Stimulated activated CD4-positive, alpha-beta T cell treated with anti-CD3 and anti-CD28 coated beads, Interleukin-12 subunit alpha, Interleukin-12 subunit beta, amount 100 ng/mL, for 4 hours (primary cell): ENCODE results near the gene PARL.

ENCODE experiments used
- DNase-seq: peaks from one replicate; pipeline ENCODE4 v3.0.0-alpha.2; 2020

PARL gene

DNA sequence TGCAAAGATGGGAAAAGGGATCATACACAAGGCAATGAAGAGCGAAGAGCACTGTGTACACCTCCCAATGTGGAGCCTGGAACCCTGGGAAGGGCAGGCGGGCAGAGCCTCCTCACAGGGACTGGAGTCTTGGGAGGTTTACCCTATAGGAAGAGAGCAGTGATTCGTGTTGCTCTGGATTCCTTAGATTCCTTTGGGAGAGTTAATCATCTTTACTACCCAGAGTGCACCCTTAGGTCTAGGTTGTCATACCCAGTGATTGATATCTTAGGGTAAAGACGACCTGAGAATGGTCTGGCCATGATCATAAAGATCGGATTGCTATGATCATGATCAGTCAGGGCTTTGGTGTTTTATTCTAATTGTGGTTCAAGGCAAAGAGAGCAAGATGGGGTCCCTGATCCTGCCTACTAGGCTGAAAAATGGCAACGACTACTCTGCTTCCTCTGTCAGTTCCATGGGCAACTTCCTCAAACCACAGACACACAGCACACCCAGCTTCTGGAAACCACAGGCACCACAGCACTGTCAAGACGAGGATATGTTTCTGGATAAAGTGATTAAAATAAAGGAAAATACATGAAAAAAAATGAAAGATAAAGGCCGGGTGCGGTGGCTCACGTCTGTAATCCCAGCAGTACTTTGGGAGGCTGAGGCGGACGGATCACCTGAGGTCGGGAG lies 38.9 kb downstream of the PARL start:
- DNase-seq: no peak

DNA sequence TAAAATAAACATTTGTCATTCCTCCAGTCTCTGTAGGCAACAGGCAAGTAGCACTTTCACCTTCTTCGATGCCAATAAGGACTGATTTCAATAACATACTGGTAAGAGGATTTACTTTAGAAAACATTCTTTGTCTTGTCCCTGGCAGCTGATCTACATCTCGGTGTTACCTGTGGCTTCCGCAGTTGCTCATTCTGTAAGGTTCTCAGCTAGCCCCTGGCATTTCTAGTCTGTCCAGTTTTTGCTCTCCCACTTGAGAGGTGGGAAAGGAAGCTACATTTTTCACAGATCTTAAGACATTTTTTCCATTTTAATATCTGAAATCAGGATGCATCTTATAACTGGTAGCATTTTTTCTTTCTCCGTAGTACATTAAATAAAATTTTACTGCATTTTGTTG lies 39.6 kb downstream of the PARL start:
- DNase-seq: no peak

DNA sequence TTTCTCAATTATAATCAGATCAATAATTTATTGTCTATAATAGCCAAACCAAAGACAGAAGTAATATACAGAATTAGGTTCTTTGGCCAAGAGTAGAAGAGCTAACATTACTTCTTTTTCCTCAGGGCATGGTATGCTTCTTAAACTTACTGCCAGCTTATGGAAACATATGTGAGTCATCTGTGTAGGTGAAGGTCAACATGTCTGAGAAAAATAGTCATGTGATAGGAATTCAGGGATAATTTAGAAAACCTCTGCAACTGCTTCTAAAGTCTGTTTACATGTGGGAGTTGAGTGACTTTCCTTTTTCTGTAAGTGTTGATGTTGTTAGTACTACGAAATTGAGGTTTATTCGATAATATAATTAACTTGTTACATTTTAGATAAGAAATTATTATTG lies 40.1 kb downstream of the PARL start:
- no peak for DNase-seq

DNA sequence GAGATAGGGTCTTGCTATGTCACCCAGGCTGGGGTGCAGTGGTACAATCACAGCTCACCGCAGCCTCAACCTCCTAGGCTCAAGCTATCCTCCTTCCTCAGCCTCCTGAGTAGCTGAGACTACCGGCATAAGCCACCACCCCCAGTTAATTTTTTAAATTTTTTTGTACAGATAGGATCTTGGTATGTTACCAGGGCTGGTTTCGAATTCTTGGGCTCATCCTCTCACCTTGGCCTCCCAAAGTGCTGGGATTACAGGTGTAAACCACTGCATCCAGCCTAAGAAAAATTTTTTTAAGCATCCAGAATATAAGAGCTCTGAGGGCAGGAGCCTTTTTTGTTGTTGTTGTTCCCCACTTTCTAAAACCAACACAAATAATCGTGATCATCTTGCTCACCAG lies 44.9 kb downstream of the PARL start:
- DNase-seq: no peak

DNA sequence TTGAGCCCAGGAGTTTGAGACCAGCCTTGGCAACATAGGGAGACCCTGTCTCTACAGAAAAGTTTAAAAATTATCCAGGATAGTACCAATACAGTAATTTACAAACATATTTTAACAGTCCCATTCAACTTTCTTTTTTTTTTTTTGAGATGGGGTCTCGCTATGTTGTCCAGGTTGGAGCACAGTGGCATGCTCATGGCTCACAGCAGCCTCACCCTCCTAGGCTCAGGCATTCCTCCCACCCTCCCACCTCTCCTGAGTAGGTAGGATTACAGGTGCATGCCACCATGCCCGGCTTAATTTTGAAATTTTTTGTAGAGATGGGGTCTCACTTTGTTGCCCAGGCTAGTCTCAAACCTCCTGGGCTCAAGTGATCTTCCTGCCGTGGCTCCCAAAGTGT lies 46.8 kb downstream of the PARL start:
- no peak for DNase-seq

DNA sequence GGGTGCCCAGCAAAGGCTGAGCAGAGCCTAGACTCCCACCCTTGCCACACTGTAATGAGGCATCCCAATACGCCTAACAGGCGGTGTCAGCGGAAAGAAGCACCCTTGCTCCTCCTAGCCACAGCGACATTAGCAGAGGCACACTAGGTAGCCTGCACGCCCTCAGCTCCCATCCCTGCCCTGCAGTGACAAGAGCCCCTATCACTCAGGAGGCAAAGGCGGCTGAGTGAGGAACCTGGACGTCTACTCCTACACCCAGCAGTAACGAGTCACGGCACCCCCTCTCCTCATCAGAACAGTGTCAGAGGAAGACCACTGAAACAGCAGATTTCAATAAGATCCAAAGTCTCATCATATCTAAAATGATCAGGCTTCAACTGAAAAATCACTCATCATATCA lies 47.3 kb downstream of the PARL start:
- no peak for DNase-seq

DNA sequence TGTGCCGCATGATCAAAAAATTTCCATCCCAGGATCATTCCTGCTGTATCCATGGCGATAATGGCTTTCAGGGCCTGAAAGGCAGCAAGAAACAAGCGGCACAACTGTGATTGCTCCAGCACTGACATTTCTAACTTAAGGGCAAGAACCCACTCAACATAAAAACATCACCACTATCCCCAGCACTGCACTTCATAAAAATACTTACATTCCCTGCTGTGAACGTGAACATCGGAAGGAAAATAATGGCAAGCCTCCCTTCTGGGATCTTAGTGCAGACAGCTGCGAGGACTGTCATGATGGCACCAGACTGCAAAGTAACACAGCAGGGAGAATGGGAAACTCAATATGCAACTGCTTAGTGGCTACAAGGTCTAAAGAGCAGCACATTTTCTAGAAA lies 51.2 kb downstream of the PARL start:
- no peak for DNase-seq

DNA sequence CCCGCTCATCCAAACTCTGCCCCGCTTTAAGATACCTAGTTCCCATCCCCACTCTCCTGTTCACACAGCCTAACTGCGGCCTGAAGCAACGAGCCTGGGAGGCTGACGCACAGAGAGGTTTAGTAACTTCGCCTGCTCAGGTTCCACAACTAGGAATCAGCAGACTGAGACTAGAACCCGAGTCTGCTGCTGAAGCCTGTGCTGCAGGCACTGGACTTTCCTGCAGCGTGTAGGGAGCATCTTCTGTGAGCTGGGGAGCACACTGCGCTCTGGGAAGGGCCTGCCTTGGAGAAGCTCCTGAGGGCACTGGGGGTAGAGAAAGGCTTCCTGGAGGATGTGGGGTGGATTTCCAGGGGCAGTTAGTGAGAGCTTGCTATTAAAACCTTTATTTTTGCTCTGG lies 54.5 kb downstream of the PARL start:
- DNase-seq: no peak

DNA sequence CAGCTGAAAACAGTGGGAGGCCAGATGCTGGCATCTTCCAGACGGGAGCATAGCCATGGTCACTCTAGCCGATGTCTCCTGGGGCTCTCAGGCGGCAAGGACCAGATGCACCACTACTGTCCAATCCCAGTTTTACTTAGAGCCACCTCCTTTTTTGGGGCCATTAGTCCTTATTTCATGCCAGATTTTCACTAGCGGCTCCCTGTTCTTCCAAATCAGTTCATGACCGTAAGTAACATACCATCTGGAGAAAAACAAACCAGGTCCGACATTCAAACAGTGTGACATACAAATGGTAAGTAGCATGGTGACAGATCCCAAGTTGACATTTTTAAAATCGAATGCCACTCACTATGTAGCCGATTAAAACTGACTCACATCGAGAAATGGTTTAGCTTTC lies 55.2 kb downstream of the PARL start:
- DNase-seq: no peak

DNA sequence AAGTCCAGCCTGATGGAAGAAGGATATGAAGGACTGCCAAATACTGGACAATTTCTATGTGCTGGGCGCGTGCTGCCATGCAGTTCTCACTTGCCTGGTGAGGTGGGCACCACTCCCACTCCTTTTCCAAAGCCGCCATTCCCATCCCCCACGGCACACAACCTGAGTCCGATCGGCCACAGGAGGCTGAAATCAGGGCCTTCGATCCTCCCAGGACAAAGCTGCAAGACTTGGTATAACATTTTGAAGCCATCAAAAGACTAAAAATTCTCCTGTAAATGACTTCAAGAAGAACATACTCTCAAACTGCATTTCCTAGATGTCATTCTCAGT lies 56.2 kb downstream of the PARL start:
- no peak for DNase-seq

DNA sequence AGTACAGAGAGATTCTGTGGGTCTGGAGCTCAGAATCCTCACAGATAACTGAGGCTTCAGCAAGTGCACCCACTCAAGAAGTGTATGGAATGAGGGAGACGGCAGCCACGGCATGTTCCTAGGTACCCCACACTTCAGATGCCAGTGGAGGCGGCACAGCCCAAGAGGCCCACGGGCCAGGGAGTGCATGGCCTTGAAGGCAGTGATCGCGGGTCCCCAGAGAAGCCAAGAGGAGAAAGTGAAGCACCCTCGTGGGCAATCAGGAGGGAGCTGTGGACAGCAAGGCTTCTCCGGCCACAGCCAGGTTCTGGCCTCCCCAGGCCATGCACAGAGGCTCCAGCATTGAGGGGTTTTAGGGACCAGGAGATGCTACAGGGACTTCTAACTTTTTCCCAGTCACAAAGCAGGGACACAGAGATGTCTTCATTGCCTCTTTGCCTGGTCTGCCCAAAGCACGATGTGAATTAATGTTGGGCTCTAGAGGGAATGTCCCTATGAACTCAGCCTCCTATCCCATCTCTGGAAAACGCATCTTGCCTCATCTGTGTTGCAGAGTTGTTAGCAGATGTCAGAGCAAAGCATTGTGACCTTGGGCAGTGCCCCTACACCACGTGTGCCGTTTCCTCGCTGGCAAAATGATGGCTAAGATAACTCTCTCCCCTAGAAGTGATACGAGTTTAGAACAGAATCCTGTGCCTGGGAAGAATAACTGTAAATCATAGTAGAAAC lies 56.7 kb downstream of the PARL start:
- DNase-seq: no peak

DNA sequence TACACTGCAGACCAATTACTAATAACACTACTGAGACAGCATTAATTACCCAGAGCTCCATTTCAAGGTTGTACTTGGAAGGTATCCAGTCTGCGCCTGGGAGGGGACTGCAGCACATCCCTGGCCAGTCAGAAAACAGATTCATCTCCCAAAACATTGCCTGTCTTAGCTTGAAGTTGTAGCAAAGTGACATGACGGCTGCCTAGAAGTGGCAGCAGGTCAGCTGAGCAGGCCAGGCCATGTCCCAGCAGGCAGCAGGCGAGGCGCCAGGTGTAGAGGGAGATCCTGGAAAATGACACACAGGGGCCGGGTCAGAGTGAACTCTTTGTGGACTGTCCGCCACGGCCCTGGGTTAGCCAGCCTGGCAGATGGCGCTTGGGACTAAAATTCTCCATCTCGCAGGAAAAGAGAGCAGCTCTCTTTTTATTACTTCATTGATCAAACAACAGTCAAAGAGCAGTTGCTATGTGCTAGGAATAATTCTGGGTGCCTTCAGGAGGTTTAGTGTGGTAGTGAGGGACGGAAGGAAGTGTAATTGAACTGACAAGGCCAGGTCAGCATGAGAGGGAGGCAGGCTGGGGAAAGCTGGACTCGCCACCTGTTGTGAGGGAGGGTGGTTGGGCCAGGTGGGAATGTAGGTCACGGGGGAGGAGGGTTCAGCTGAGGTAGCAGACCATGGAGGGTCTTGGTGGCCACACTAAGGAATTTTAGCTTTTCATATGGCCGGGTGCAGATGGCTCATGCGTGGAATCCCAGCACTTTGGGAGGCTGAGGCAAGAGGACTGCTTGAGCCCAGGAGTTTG lies 58.0 kb downstream of the PARL start:
- DNase-seq: no peak

DNA sequence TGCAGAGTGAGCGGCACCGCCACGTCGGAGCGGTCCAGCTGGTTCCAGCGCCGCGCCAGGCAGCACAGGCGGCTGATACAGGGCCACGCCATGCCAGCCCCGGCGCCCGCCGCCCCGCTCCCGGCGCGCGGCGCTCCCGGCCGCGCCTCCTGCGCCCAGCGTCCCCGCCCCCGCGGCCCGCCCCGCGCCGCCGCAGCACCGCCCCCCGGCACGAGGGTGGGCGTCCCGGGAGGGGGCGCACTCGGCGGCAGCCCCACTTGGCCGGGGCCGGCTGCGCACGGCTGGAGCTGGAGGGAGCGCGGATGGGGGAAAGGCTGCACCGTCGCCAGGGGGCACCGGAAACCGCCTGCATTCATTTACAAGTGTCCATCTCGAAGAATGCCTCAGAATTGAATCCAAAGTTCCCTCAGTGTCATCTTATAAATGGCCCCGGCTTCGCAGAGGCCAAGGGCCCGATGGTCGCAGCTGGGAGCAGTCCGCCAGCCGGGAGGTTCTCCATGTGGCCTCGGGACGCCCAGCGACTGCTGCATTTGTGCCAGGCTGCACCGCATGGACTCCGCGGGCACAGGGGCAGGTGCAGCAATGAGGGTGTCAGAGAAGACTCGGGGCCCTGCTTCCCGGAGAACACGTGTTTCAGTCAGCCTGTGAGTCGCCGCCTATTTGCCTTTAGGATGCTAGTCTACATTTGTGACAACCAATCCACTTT lies 59.1 kb downstream of the PARL start, which contains the start of gene MAP6D1:
TSS of gene MAP6D1 (minus strand) at position 122 of the 706 bp plus-strand sequence. CDS start at position 92, 30 bp downstream.
- DNase-seq: peak; percentile 40

DNA sequence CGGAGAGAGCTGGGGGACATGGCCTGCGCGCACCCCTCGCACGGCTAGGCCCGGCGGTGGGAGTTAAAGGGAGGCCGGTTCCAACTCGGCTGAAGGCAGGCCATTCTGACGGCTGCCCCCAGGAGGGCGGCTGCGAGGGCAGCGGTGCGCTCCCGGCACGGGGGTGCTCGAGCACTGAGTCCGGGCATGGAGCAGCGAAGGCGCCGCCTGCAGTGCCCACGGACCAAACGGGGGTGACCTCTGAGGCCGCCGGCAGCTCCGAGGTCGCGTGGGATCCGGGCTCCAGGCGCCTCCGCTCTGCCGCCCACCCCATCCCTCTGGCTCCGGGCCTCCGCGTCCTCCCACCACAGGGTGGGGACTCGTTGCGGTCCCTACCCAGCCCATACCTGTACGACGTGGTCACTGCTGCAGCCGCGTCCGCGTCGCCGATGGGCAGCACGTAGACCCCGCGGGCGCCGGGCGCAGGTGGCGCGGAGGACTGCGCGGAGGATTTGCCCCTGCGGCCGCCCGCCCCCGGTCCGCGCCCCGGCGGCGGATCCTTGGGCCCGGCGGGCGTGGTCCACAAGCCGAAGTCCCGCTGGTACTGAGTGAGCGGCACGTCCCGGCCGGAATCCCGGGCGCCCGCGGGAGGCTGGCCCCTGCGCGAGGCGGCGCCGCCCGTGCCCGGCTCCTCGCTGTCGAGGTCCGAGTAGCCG lies 59.8 kb downstream of the PARL start:
- DNase-seq: peak; percentile 12

DNA sequence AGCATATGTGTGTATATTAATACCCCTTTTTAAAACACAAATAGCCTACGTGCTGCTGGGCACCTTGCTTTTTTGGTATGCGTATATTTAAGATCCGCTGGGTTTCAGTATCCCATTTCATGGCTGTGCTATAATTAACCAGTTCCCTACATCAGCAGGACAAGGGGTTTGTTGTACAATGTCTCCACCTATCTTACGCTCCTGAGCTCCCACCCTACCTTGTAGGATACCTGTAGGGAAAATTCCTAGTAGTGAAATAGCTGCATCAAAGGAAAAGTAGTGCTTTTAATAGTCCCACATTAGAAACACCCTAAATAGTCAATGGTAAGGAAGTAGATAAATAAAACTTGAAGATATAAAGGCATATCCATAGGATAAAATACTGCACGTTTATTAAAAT lies 60.7 kb downstream of the PARL start:
- no peak for DNase-seq

DNA sequence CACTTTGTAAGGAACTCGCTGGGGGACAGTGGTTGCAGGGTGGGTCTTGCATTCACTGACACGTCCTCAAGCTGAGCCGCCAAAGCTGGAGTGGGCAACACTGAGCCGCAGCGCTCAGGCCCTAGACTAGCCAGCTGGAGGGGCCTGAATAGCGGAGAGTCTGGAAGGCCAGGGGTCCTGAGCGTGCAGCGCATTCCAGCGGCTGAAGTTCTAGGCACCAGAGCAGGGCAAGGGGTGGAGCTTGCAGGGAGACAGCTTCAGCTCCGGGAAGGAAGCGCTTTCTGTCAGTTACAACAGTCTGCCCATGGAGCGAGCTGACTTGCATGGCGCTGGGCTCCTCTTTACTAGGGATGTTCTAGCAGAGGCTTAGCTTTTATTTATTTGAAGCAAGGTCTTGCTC lies 62.0 kb downstream of the PARL start:
- no peak for DNase-seq

DNA sequence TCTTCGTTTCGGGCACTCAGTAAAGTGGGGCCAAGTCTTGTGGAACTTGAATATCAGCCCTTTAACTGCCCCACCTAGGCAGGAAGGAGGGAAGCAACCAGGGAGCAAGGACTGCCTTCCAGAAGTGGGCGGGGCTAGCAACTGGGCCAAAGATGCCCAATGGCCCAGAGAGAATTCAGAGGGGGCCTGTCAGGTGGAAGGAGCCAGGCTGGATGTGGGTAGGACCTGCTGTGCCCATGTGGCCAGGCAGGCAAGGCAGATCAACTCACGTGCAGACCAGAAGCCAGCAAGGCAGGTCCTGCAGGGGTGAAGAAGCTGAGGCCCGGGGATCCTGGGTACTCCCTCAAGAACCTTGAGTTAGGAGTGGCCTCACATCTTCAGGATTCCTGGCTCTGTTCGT lies 64.8 kb downstream of the PARL start:
- no peak for DNase-seq

DNA sequence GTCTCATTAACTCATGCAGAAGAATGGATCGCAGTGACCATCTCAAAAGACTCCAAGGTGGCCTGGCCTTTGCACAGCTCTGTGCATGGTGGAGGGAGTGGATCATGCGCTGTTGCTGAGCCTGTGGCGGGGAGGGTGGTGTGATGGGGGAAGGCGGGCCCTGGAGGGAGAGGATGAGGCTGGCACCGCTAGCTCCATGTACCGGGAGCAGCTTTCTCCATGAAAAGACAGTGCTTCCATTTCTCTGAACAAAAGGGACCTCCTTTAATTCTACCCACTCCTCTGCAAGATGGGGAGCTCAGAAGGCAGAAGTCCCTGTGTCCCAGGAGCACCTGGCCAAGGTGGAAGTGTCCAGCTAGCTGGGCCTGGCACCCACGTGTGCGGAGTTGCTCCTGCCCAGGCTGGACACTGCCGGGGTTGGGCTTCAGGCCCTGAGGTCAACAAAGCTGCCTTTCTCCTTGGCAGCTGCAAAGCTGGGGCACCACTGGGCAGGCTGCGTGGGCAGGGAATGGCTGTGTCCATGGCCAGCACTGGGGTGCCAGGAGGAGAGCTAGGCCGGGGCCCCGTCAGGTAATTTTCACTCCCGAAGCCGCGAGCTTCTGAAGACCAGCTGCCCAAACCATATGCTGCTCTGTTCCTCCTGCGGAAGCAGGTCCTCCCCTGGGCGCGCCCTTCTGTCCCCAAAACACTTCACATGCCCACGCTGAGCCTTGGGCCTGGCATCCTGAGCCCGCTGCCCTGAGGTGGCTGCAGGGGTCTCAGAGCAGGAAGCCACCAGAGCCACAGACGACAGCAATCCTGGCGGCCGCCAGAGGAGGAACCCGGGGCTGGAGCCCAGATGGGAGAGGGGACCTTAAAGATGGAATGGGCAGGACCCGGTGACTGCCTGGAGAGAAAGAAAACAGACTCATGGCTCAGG lies 65.7 kb downstream of the PARL start:
- no peak for DNase-seq

DNA sequence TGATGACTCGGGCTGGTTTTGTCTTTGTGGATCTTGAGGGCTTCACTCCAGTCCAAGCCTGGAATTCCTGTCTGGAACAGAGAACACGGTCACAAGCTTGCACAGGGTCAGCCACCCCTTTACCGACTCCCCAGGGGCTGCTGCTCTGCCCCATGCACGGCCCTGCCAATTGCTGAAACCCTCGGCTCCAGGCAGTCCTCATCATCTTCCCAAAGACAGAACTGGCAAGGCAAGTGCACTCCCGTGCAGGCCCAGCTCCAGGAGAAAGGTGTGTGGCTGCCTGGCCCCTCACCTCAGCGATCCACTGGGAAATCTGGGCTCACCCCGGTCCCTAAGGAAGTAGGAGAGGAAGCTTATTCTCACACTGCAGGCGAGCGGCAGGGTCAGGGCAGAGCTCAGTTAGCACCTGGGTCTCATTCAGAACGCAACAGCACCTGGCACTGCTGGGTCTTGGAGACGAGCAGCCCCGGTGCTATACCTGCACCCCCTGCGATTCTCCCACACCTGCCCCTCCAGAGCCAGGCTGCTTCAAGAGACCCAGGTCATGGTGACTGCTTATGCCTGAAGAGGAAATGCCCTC lies 66.5 kb downstream of the PARL start:
- DNase-seq: no peak

DNA sequence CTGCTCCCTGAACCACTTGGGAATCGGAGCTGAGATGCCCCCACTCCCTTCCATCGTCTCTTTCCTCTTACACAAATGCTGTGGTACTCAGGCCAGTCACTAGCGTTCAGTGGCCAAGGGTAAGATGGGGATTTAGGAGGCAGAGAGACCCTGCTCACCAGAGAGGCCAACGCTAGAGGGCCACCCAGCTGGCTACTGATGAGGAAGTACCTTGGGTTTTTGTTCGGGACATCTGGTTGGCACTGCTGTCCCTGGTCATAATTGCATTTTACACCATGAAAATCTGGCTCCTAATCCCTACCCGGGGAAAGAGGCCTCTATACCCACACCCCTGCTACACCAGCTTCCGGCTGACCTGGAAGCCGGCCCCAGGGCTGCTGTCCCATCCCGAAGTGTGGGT lies 67.0 kb downstream of the PARL start:
- no peak for DNase-seq
